ENCODE results near the gene OR4D11. TPM values are rescaled to one million over a fixed set of nuclear protein-coding genes. Genes with fewer than 3 reads are reported as not detected.
"Not testable (repeated sequence)": the region's sequence is repeated elsewhere in the genome, so short reads cannot be mapped to it uniquely, and the experiment has no call there.

Gene OR4D11
- total RNA-seq, 1 donor from 2014 or later: not detected

DNA sequence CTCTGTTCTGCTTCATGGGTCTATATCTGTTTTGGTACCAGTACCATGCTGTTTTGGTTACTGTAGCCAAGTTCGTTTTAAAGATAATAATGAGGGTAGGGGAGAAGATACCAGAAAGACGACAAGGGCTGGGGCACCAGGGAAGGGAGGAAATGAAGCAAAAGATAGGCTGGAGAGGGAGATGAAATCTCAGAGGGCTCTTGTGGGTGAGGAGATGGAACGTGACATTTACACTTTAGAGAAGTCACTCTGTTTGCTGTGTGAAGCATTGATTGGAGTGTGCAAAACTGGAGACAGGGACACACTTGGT lies 41.4 kb downstream of the OR4D11 start:
- TF ChIP-seq, protein P1, sequence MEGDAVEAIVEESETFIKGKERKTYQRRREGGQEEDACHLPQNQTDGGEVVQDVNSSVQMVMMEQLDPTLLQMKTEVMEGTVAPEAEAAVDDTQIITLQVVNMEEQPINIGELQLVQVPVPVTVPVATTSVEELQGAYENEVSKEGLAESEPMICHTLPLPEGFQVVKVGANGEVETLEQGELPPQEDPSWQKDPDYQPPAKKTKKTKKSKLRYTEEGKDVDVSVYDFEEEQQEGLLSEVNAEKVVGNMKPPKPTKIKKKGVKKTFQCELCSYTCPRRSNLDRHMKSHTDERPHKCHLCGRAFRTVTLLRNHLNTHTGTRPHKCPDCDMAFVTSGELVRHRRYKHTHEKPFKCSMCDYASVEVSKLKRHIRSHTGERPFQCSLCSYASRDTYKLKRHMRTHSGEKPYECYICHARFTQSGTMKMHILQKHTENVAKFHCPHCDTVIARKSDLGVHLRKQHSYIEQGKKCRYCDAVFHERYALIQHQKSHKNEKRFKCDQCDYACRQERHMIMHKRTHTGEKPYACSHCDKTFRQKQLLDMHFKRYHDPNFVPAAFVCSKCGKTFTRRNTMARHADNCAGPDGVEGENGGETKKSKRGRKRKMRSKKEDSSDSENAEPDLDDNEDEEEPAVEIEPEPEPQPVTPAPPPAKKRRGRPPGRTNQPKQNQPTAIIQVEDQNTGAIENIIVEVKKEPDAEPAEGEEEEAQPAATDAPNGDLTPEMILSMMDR (IDR thresholded peaks at IDR 0.05; ENCODE audit: insufficient read depth, low read length, severe bottlenecking): no peak
- DNase-seq (ENCODE audit: low read depth) (no peak), FAIRE-seq (no peak)
- no peak overlapping the region for H3K4me3 ChIP-seq (ENCODE audit: low read depth, low read length)
- no peaks in the 10 kb centered on the region for H3K36me3 ChIP-seq (ENCODE audit: control insufficient read depth, insufficient read depth, low read length)
- H3K27me3 ChIP-seq (ENCODE audit: control insufficient read depth, insufficient read depth, low read length): no peaks in the 10 kb centered on the region

DNA sequence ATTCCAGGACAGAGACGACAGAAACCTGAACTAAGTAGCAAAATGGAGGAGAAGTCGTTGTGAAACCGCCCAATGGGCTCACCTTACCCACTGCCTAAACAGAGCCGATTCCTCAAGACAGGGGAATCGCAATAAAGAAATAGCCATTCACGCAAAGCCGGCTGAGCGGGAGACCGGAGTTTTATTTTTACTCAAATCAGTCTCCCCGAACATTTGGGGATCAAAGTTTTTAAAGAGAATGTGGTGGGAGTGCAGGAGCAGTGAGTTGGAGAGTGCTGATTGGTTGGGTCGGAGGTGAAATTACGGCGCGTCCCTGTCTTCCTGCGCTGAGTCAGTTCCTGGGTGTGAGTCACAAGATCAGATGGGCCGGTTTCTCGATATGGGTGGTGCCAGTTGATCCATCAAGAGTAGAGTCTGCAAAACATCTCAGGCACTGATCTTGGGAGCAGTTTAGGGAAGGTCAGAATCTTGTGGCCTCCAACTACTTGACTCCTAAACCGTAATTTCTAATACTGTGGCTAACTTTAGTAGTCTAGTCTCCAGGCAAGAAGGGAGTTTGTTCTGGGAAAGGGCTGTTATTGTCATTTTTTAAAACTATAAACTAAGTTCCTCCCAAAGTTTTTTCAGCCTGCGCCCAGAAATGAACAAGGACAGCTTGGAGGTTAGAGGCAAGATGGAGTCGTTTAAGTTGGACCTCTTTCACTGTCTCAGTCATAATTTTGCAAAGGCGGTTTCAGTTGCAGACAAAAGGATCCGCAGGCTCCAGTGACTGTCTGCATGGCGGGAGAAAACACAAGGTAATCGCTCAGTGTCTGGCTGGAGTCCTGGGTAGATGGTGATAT lies 42.0 kb downstream of the OR4D11 start:
- FAIRE-seq (no peak), DNase-seq (ENCODE audit: low read depth) (peak; percentile 53)
- TF ChIP-seq, protein P1 (IDR thresholded peaks at IDR 0.05; ENCODE audit: insufficient read depth, low read length, severe bottlenecking): no peak
- H3K27me3 ChIP-seq (ENCODE audit: control insufficient read depth, insufficient read depth, low read length): no peaks in the 10 kb centered on the region
- H3K4me3 ChIP-seq (ENCODE audit: low read depth, low read length): no peak overlapping the region
- no peaks in the 10 kb centered on the region for H3K36me3 ChIP-seq (ENCODE audit: control insufficient read depth, insufficient read depth, low read length)

DNA sequence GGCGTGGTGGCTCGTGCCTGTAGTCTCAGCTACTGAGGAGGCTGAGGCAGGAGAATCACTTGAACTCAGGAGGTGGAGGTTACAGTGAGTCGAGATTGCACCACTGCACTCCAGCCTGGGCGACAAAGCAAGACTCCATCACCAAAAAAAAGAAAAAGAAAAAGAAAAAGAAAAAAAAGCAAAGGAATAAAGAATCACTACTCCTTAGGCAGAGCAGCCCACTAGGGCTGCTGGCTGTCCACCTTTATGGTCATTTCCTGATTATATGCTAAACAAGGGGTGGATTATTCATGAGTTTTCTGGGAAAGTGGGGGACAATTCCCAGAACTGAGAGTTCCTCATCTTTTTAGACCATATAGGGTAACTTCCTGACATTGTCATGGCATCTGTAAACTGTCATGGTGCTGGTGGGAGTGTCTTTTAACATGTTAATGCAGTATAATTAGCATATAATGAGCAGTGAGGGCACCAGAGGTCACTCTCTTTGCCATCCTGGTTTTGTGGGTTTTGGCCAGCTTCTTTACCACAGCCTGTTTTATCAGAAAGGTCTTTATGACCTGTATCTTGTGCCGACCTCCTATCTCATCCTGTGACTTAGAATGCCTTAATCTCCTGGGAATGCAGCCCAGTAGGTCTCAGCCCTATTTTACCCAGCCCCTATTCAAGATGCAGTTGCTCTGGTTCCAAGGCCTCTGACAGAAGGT lies 44.4 kb downstream of the OR4D11 start:
- not testable (repeated sequence) for DNase-seq (ENCODE audit: low read depth); H3K4me3 ChIP-seq (ENCODE audit: low read depth, low read length); H3K36me3 ChIP-seq (ENCODE audit: control insufficient read depth, insufficient read depth, low read length)

DNA sequence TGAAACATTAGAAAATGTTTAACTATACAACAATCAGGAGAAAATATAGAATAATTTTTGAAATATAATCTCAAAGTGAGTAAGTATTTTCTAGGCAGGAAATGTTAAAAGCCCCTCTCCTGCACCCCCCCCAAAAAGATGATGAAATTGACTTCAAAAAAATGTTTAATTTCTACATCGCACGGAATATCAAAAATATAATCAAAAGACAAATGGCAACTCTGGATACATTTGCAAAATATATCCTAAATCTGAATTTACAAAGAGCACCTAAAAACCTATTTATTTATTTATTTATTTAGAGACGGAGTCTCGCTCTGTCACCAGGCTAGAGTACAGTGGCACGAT lies 44.9 kb downstream of the OR4D11 start:
- no peak overlapping the region for H3K4me3 ChIP-seq (ENCODE audit: low read depth, low read length)
- TF ChIP-seq, protein P1 (IDR thresholded peaks at IDR 0.05; ENCODE audit: insufficient read depth, low read length, severe bottlenecking): no peak
- no peaks in the 10 kb centered on the region for H3K36me3 ChIP-seq (ENCODE audit: control insufficient read depth, insufficient read depth, low read length)
- DNase-seq (ENCODE audit: low read depth) (no peak), FAIRE-seq (no peak)
- H3K27me3 ChIP-seq (ENCODE audit: control insufficient read depth, insufficient read depth, low read length): no peaks in the 10 kb centered on the region

More for the DNA sequence above, 44.4 kb downstream of the OR4D11 start:
- FAIRE-seq; H3K27me3 ChIP-seq (ENCODE audit: control insufficient read depth, insufficient read depth, low read length): not testable (repeated sequence)

DNA sequence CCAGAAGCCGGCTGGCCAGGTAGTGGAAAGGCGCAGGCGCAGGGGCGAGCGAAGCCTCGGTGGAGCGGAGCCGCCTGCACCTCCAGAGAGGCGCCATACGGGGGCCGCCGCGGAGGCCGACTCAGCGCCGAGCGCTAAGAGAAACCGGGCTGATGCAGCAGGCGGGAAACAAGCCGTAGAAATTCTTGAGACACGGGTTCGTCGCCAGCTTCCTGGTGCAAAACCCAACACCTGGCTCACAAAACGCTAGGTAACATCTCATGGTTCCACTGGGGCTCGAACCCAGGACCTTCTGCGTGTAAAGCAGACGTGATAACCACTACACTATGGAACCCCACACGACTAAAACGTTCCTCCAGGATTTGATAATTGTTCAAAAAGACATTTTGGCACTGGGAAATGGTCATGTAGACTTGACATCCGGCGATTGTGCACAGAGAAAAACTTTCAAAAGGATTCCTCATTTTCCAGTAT lies 47.0 kb downstream of the OR4D11 start:
- FAIRE-seq: no peak

More for the DNA sequence above, 47.0 kb downstream of the OR4D11 start:
- H3K4me3 ChIP-seq (ENCODE audit: low read depth, low read length): peak overlapping the region; percentile 50
- DNase-seq (ENCODE audit: low read depth): peak; percentile 95
- no peaks in the 10 kb centered on the region for H3K36me3 ChIP-seq (ENCODE audit: control insufficient read depth, insufficient read depth, low read length)
- no peaks in the 10 kb centered on the region for H3K27me3 ChIP-seq (ENCODE audit: control insufficient read depth, insufficient read depth, low read length)
- TF ChIP-seq, protein P1 (IDR thresholded peaks at IDR 0.05; ENCODE audit: insufficient read depth, low read length, severe bottlenecking): peak; percentile 55
